Osteoblast (primary cell): ENCODE data around the gene SRP14. TPM values are rescaled to one million over a fixed set of nuclear protein-coding genes. Genes with fewer than 3 reads are reported as not detected.

Experiments
- DNase-seq: peaks from one replicate; pipeline ENCODE4 v3.0.0; 2011; ENCODE audit warnings: low spot score, mixed read lengths; ENCODE audit not compliant: insufficient read length; ENCODE audit errors: missing footprints
- H2AFZ ChIP-seq: 2 replicates; pipeline ENCODE4 v1.6.0; 2011; ENCODE audit warnings: mild to moderate bottlenecking, low read length
- H3K27ac ChIP-seq: 2 replicates; pipeline ENCODE4 v1.5.1; 2011; ENCODE audit warnings: mild to moderate bottlenecking, low read depth, low read length, moderate library complexity
- H3K27me3 ChIP-seq: 2 replicates; pipeline ENCODE4 v1.6.0; 2012; ENCODE audit warnings: mild to moderate bottlenecking, control low read depth, inconsistent platforms, low read length, moderate library complexity; ENCODE audit not compliant: insufficient read depth
- H3K36me3 ChIP-seq: 2 replicates; pipeline ENCODE4 v1.5.1; 2011; ENCODE audit warnings: mild to moderate bottlenecking, low read length, control low read depth, moderate library complexity; ENCODE audit not compliant: insufficient read depth
- H3K4me1 ChIP-seq: 2 replicates; pipeline ENCODE4 v1.5.1; 2011; ENCODE audit warnings: mild to moderate bottlenecking, low read length, control low read depth, moderate library complexity; ENCODE audit not compliant: insufficient read depth
- H3K4me2 ChIP-seq: 2 replicates; pipeline ENCODE4 v1.6.0; 2011; ENCODE audit warnings: mild to moderate bottlenecking, low read length; ENCODE audit not compliant: insufficient read depth
- H3K4me3 ChIP-seq: fragments of 200-600 bp; sonication (generic); 3 replicates; pipeline ENCODE4 v1.5.1; 2012; ENCODE audit warnings: mild to moderate bottlenecking, low read length, inconsistent platforms; ENCODE audit not compliant: insufficient read depth
- H3K79me2 ChIP-seq: 2 replicates; pipeline ENCODE4 v1.6.0; 2012; ENCODE audit warnings: mild to moderate bottlenecking, low read length, control low read depth, inconsistent platforms; ENCODE audit not compliant: insufficient read depth
- H3K9me3 ChIP-seq: 2 replicates; pipeline ENCODE4 v1.5.1; 2011; ENCODE audit warnings: low read depth, low read length, control low read depth
- H4K20me1 ChIP-seq: 2 replicates; pipeline ENCODE4 v1.6.0; 2012; ENCODE audit warnings: mild to moderate bottlenecking, low read length, control low read depth; ENCODE audit not compliant: insufficient read depth
- CTCF ChIP-seq: IDR thresholded peaks from 2 replicates; pipeline ENCODE4 v1.5.1; 2011; ENCODE audit warnings: mild to moderate bottlenecking, low read depth, low read length, moderate library complexity; ENCODE audit errors: extremely low read depth
- total RNA-seq: library from RNA; depleted of rRNA; stranded (reverse); fragments of >200 nt; gene quantifications from 2 replicates; pipeline ENCODE4 v1.2.3, GENCODE V29; 2012

SRP14 gene
- total RNA-seq, 1 donor: 81.4 TPM

GRCh38 chr15:40052604-40053003, 13.6 kb upstream of the SRP14 start:
- Histone ChIP-seq H3K27ac (no peak overlapping the region), H3K36me3 (no peaks in the 10 kb centered on the region), H2AFZ (no peak overlapping the region), H3K9me3 (no peaks in the 10 kb centered on the region), H3K4me3 (no peak overlapping the region), H3K4me2 (no peak overlapping the region), H3K79me2 (no peaks in the 10 kb centered on the region), H3K27me3 (no peaks in the 10 kb centered on the region), H3K4me1 (peaks cover 31% of the 10 kb centered on the region), H4K20me1 (peaks cover 3% of the 10 kb centered on the region)
- no peak for TF ChIP-seq CTCF
- no peak for DNase-seq

- Histone ChIP-seq H3K9me3 (no peaks in the 10 kb centered on the region), H3K27ac (no peak overlapping the region), H3K4me2 (no peak overlapping the region), H2AFZ (no peak overlapping the region), H3K79me2 (no peaks in the 10 kb centered on the region), H4K20me1 (peaks cover 3% of the 10 kb centered on the region), H3K36me3 (no peaks in the 10 kb centered on the region), H3K27me3 (no peaks in the 10 kb centered on the region), H3K4me1 (peaks cover 39% of the 10 kb centered on the region), H3K4me3 (no peak overlapping the region)
- DNase-seq: no peak
- TF ChIP-seq CTCF: no peak
Measured at GRCh38 chr15:40051616-40052415, 12.8 kb upstream of the SRP14 start.

GRCh38 chr15:40050788-40051470, 11.9 kb upstream of the SRP14 start:
- Histone ChIP-seq H3K4me3 (no peak overlapping the region), H3K36me3 (no peaks in the 10 kb centered on the region), H2AFZ (no peak overlapping the region), H3K4me1 (peaks cover 45% of the 10 kb centered on the region), H3K27ac (no peak overlapping the region), H3K4me2 (no peak overlapping the region), H3K27me3 (no peaks in the 10 kb centered on the region), H3K9me3 (no peaks in the 10 kb centered on the region), H4K20me1 (peaks cover 3% of the 10 kb centered on the region), H3K79me2 (no peaks in the 10 kb centered on the region)
- no peak for DNase-seq
- TF ChIP-seq CTCF: no peak

GRCh38 chr15:40048926-40049475, 10.0 kb upstream of the SRP14 start:
- Histone ChIP-seq H3K4me3 (no peak overlapping the region), H3K27ac (no peak overlapping the region), H3K4me2 (no peak overlapping the region), H4K20me1 (no peaks in the 10 kb centered on the region), H3K27me3 (no peaks in the 10 kb centered on the region), H3K9me3 (no peaks in the 10 kb centered on the region), H3K4me1 (peaks cover 37% of the 10 kb centered on the region), H3K36me3 (no peaks in the 10 kb centered on the region), H3K79me2 (no peaks in the 10 kb centered on the region), H2AFZ (no peak overlapping the region)
- DNase-seq: no peak
- no peak for TF ChIP-seq CTCF
